ENCODE results near the gene CC2D2A. TPM values are rescaled to one million over a fixed set of nuclear protein-coding genes. Genes with fewer than 3 reads are reported as not detected.

The CC2D2A gene
- total RNA-seq, 1 experiment from 2014 or later, result 10.2 TPM

DNA sequence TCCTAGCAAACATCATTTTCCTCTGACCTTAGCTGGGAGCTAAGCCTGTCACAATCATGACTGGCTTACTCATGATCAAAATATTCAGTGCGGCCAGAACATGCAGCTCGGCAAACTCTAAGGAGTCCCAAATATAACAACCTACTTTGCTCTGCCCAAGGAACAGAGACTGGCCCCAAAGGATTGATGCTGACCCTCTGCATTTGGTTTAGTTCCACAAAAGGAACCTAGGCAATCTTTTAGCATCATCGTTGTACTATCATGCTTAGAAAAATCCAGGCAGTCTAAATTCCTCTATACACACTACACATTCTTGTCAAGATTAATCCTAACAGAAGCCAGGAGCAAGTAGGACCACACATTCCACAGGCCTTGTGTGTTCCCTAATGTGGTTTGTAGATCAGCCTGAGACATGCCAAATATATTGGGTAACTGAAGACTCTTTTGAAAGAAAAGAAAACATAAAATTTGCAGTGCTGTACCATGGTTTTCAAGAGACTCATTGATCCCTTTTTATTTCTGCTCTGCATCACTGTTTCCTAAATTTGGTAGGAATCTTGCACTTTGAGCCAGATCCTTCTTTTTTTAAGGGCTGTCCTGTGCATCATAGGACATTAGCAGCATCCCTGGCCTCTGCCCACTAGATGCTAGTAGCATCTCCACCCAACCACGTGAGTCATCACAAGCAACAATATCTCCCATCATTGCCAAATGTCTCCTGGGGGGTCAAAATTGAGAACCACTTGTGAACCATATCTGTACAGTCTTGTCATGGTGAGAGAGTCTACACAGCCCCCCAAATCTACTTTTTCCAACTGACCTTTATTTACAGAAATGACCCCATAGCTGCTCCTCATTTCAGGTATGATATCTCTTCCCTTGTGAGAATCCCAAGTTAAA, 17.6 kb upstream of the CC2D2A start:
- TF ChIP-seq, protein P1, sequence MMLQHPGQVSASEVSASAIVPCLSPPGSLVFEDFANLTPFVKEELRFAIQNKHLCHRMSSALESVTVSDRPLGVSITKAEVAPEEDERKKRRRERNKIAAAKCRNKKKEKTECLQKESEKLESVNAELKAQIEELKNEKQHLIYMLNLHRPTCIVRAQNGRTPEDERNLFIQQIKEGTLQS (CRISPR knock-in tag; conservative IDR thresholded peaks at IDR 0.05), result no peak
- TF ChIP-seq, protein P2, sequence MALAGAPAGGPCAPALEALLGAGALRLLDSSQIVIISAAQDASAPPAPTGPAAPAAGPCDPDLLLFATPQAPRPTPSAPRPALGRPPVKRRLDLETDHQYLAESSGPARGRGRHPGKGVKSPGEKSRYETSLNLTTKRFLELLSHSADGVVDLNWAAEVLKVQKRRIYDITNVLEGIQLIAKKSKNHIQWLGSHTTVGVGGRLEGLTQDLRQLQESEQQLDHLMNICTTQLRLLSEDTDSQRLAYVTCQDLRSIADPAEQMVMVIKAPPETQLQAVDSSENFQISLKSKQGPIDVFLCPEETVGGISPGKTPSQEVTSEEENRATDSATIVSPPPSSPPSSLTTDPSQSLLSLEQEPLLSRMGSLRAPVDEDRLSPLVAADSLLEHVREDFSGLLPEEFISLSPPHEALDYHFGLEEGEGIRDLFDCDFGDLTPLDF (CRISPR knock-in tag; IDR thresholded peaks at IDR 0.05), result no peak
- TF ChIP-seq RORB (CRISPR knock-in tag; IDR thresholded peaks at IDR 0.05) (no peak), ELF4 (CRISPR knock-in tag; IDR thresholded peaks at IDR 0.05; ENCODE audit: low read depth) (no peak)
- TF ChIP-seq, protein P3, sequence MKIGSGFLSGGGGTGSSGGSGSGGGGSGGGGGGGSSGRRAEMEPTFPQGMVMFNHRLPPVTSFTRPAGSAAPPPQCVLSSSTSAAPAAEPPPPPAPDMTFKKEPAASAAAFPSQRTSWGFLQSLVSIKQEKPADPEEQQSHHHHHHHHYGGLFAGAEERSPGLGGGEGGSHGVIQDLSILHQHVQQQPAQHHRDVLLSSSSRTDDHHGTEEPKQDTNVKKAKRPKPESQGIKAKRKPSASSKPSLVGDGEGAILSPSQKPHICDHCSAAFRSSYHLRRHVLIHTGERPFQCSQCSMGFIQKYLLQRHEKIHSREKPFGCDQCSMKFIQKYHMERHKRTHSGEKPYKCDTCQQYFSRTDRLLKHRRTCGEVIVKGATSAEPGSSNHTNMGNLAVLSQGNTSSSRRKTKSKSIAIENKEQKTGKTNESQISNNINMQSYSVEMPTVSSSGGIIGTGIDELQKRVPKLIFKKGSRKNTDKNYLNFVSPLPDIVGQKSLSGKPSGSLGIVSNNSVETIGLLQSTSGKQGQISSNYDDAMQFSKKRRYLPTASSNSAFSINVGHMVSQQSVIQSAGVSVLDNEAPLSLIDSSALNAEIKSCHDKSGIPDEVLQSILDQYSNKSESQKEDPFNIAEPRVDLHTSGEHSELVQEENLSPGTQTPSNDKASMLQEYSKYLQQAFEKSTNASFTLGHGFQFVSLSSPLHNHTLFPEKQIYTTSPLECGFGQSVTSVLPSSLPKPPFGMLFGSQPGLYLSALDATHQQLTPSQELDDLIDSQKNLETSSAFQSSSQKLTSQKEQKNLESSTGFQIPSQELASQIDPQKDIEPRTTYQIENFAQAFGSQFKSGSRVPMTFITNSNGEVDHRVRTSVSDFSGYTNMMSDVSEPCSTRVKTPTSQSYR (CRISPR knock-in tag; IDR thresholded peaks at IDR 0.05), result no peak
- TF ChIP-seq, protein P4, sequence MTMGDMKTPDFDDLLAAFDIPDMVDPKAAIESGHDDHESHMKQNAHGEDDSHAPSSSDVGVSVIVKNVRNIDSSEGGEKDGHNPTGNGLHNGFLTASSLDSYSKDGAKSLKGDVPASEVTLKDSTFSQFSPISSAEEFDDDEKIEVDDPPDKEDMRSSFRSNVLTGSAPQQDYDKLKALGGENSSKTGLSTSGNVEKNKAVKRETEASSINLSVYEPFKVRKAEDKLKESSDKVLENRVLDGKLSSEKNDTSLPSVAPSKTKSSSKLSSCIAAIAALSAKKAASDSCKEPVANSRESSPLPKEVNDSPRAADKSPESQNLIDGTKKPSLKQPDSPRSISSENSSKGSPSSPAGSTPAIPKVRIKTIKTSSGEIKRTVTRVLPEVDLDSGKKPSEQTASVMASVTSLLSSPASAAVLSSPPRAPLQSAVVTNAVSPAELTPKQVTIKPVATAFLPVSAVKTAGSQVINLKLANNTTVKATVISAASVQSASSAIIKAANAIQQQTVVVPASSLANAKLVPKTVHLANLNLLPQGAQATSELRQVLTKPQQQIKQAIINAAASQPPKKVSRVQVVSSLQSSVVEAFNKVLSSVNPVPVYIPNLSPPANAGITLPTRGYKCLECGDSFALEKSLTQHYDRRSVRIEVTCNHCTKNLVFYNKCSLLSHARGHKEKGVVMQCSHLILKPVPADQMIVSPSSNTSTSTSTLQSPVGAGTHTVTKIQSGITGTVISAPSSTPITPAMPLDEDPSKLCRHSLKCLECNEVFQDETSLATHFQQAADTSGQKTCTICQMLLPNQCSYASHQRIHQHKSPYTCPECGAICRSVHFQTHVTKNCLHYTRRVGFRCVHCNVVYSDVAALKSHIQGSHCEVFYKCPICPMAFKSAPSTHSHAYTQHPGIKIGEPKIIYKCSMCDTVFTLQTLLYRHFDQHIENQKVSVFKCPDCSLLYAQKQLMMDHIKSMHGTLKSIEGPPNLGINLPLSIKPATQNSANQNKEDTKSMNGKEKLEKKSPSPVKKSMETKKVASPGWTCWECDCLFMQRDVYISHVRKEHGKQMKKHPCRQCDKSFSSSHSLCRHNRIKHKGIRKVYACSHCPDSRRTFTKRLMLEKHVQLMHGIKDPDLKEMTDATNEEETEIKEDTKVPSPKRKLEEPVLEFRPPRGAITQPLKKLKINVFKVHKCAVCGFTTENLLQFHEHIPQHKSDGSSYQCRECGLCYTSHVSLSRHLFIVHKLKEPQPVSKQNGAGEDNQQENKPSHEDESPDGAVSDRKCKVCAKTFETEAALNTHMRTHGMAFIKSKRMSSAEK (CRISPR knock-in tag; IDR thresholded peaks at IDR 0.05; ENCODE audit: borderline replicate concordance), result no peak
- Mint-ChIP-seq H3K4me3 (no peak overlapping the region), H3K36me3 (no peaks in the 10 kb centered on the region), H3K4me1 (peaks cover 5% of the 10 kb centered on the region; the same call in 1 of the 2 replicates), H3K9me3 (peaks cover 9% of the 10 kb centered on the region), H3K27me3 (ENCODE audit: low read depth) (no peaks in the 10 kb centered on the region), H3K27ac (no peak overlapping the region)
- POLR2A ChIA-PET, result no interaction called here
- CTCF ChIA-PET, result no interaction called here
- DNase-seq (ENCODE audit: low spot score) (no peak), ATAC-seq (no peak)

DNA sequence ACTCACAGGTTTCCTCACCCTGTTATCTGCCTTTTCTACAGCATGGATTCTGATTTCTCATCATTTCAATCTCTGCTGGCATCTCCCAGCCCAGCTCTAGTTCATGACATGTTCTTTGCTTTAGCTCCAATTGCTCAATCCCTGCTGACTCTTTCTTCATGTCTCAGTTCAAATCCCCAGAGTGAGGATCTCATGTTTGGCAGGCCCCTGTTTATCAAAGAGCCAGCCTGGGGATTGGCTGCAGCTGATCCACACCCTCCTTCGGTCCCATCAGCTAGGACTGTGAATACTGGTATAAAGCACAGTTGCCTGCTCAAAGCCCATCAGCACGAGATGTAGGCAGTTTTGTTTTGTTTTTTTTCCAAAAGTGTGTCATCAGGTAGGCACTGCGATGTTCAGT, 14.4 kb upstream of the CC2D2A start:
- CTCF ChIA-PET, result no interaction called here
- ATAC-seq, result no peak
- H3K27me3 Mint-ChIP-seq (ENCODE audit: low read depth), result no peaks in the 10 kb centered on the region
- no peak overlapping the region for H3K4me3 Mint-ChIP-seq
- POLR2A ChIA-PET, result no interaction called here
- no peak overlapping the region for H3K27ac Mint-ChIP-seq
- DNase-seq (ENCODE audit: low spot score), result no peak
- TF ChIP-seq ETV6 (CRISPR knock-in tag; IDR thresholded peaks at IDR 0.05) (no peak), JAZF1 (CRISPR knock-in tag; IDR thresholded peaks at IDR 0.05) (no peak), NR1H2 (CRISPR knock-in tag; IDR thresholded peaks at IDR 0.05) (no peak), GTF2I (CRISPR knock-in tag; conservative IDR thresholded peaks at IDR 0.05) (no peak), ZNF416 (CRISPR knock-in tag; IDR thresholded peaks at IDR 0.05) (no peak), FOXK1 (CRISPR knock-in tag; IDR thresholded peaks at IDR 0.05) (no peak), ZNF263 (CRISPR knock-in tag; IDR thresholded peaks at IDR 0.05; ENCODE audit: low read depth) (no peak), FOXJ3 (CRISPR knock-in tag; IDR thresholded peaks at IDR 0.05; ENCODE audit: borderline replicate concordance) (no peak)
- TF ChIP-seq, protein P3 (CRISPR knock-in tag; IDR thresholded peaks at IDR 0.05), result no peak
- TF ChIP-seq, protein P5, sequence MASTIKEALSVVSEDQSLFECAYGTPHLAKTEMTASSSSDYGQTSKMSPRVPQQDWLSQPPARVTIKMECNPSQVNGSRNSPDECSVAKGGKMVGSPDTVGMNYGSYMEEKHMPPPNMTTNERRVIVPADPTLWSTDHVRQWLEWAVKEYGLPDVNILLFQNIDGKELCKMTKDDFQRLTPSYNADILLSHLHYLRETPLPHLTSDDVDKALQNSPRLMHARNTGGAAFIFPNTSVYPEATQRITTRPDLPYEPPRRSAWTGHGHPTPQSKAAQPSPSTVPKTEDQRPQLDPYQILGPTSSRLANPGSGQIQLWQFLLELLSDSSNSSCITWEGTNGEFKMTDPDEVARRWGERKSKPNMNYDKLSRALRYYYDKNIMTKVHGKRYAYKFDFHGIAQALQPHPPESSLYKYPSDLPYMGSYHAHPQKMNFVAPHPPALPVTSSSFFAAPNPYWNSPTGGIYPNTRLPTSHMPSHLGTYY (CRISPR knock-in tag; IDR thresholded peaks at IDR 0.05), result no peak
- TF ChIP-seq, protein P6, sequence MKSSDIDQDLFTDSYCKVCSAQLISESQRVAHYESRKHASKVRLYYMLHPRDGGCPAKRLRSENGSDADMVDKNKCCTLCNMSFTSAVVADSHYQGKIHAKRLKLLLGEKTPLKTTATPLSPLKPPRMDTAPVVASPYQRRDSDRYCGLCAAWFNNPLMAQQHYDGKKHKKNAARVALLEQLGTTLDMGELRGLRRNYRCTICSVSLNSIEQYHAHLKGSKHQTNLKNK (CRISPR knock-in tag; IDR thresholded peaks at IDR 0.05), result no peak
- no peaks in the 10 kb centered on the region for H3K36me3 Mint-ChIP-seq
- H3K4me1 Mint-ChIP-seq, result peaks cover 4% of the 10 kb centered on the region; the same call in 1 of the 2 replicates
- H3K9me3 Mint-ChIP-seq, result no peaks in the 10 kb centered on the region; the same call in 1 of the 2 replicates

Measured in WTC11 (cell line).